ENCODE data around the gene ADAM30. TPM values are rescaled to one million over a fixed set of nuclear protein-coding genes. Genes with fewer than 3 reads are reported as not detected.

Gene ADAM30
- total and polyA plus RNA-seq, 2 of the 13 experiments (the other 11 are each of a cell fraction or from before 2014, with no cell fraction given): not detected

DNA sequence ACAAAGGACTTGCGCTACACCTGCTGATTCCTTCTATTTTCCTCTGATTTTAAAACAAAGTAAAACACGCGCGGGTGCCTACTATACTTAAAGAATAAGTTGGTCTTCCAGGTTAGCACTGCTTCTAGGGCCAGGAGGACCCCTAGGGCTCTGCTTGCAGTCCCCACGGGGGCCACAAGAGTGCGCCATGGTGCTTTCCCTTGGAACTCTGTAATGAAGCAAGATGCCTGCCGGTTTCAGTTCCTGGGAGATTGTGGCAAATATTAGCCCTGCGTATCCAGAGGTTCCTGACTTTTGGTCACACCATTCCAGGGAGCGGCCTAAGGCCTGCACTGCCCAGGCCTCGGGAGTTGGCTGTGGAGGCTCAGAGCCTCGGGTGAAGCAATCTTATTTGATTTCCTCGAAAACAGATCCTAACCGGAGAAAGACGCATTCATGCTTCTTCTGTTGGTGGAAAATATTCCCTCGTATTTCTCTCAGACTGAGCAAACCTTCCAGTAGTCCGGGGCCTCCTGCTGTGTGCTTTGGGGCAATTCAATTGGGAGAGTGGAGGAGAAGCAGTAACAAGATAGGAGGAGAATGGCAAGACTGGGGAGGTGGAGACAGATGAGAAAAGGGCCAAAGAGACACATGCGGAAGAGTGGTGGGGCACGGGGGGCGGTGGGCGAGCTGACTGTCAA, 25.3 kb downstream of the ADAM30 start (continued):
- TF ChIP-seq, protein P1, sequence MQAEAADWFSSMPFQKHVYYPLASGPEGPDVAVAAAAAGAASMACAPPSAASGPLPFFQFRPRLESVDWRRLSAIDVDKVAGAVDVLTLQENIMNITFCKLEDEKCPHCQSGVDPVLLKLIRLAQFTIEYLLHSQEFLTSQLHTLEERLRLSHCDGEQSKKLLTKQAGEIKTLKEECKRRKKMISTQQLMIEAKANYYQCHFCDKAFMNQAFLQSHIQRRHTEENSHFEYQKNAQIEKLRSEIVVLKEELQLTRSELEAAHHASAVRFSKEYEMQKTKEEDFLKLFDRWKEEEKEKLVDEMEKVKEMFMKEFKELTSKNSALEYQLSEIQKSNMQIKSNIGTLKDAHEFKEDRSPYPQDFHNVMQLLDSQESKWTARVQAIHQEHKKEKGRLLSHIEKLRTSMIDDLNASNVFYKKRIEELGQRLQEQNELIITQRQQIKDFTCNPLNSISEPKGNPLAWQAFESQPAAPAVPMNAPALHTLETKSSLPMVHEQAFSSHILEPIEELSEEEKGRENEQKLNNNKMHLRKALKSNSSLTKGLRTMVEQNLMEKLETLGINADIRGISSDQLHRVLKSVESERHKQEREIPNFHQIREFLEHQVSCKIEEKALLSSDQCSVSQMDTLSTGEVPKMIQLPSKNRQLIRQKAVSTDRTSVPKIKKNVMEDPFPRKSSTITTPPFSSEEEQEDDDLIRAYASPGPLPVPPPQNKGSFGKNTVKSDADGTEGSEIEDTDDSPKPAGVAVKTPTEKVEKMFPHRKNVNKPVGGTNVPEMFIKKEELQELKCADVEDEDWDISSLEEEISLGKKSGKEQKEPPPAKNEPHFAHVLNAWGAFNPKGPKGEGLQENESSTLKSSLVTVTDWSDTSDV (CRISPR knock-in tag; IDR thresholded peaks at IDR 0.05): no peak
- TF ChIP-seq, protein P2, sequence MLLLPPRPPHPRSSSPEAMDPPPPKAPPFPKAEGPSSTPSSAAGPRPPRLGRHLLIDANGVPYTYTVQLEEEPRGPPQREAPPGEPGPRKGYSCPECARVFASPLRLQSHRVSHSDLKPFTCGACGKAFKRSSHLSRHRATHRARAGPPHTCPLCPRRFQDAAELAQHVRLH (CRISPR knock-in tag; IDR thresholded peaks at IDR 0.05; ENCODE audit: borderline replicate concordance, low read depth): 0 out of 2 replicates have a peak, but pooled peaks have one; percentile 39
- no peak for TF ChIP-seq POGZ (CRISPR knock-in tag; IDR thresholded peaks at IDR 0.05)
- TF ChIP-seq SRSF1 (optimal IDR thresholded peaks at IDR 0.05; ENCODE audit: low read depth, low read length): no peak
- TF ChIP-seq PCBP2 (optimal IDR thresholded peaks at IDR 0.05; ENCODE audit: low read depth, low read length, poor library complexity, severe bottlenecking): no peak
- no peak for TF ChIP-seq KMT2B (CRISPR knock-in tag; IDR thresholded peaks at IDR 0.05)
- TF ChIP-seq, protein P3, sequence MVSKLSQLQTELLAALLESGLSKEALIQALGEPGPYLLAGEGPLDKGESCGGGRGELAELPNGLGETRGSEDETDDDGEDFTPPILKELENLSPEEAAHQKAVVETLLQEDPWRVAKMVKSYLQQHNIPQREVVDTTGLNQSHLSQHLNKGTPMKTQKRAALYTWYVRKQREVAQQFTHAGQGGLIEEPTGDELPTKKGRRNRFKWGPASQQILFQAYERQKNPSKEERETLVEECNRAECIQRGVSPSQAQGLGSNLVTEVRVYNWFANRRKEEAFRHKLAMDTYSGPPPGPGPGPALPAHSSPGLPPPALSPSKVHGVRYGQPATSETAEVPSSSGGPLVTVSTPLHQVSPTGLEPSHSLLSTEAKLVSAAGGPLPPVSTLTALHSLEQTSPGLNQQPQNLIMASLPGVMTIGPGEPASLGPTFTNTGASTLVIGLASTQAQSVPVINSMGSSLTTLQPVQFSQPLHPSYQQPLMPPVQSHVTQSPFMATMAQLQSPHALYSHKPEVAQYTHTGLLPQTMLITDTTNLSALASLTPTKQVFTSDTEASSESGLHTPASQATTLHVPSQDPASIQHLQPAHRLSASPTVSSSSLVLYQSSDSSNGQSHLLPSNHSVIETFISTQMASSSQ (IDR thresholded peaks at IDR 0.05; ENCODE audit: low read depth): no peak
- TF ChIP-seq, protein P3 (CRISPR knock-in tag; IDR thresholded peaks at IDR 0.05; ENCODE audit: borderline replicate concordance): no peak
- no peak for TF ChIP-seq ARID2 (CRISPR knock-in tag; IDR thresholded peaks at IDR 0.05; ENCODE audit: borderline replicate concordance)
- TF ChIP-seq, protein P4, sequence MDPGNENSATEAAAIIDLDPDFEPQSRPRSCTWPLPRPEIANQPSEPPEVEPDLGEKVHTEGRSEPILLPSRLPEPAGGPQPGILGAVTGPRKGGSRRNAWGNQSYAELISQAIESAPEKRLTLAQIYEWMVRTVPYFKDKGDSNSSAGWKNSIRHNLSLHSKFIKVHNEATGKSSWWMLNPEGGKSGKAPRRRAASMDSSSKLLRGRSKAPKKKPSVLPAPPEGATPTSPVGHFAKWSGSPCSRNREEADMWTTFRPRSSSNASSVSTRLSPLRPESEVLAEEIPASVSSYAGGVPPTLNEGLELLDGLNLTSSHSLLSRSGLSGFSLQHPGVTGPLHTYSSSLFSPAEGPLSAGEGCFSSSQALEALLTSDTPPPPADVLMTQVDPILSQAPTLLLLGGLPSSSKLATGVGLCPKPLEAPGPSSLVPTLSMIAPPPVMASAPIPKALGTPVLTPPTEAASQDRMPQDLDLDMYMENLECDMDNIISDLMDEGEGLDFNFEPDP (CRISPR knock-in tag; conservative IDR thresholded peaks at IDR 0.05): 0 out of 2 replicates have a peak, but pooled peaks have one; percentile 34
- TF ChIP-seq ZNF446 (CRISPR knock-in tag; IDR thresholded peaks at IDR 0.05): no peak
- no peak for TF ChIP-seq SP5 (CRISPR knock-in tag; IDR thresholded peaks at IDR 0.05; ENCODE audit: borderline replicate concordance, low read depth)
- TF ChIP-seq MED1 (CRISPR knock-in tag; IDR thresholded peaks at IDR 0.05): no peak
- TF ChIP-seq, protein P5, sequence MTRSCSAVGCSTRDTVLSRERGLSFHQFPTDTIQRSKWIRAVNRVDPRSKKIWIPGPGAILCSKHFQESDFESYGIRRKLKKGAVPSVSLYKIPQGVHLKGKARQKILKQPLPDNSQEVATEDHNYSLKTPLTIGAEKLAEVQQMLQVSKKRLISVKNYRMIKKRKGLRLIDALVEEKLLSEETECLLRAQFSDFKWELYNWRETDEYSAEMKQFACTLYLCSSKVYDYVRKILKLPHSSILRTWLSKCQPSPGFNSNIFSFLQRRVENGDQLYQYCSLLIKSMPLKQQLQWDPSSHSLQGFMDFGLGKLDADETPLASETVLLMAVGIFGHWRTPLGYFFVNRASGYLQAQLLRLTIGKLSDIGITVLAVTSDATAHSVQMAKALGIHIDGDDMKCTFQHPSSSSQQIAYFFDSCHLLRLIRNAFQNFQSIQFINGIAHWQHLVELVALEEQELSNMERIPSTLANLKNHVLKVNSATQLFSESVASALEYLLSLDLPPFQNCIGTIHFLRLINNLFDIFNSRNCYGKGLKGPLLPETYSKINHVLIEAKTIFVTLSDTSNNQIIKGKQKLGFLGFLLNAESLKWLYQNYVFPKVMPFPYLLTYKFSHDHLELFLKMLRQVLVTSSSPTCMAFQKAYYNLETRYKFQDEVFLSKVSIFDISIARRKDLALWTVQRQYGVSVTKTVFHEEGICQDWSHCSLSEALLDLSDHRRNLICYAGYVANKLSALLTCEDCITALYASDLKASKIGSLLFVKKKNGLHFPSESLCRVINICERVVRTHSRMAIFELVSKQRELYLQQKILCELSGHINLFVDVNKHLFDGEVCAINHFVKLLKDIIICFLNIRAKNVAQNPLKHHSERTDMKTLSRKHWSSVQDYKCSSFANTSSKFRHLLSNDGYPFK (CRISPR knock-in tag; IDR thresholded peaks at IDR 0.05; ENCODE audit: borderline replicate concordance): no peak
- no peak for TF ChIP-seq HES4 (CRISPR knock-in tag; IDR thresholded peaks at IDR 0.05; ENCODE audit: borderline replicate concordance)
- no peak for TF ChIP-seq CBX5 (CRISPR knock-in tag; IDR thresholded peaks at IDR 0.05; ENCODE audit: borderline replicate concordance)
- TF ChIP-seq HOXA7 (CRISPR knock-in tag; IDR thresholded peaks at IDR 0.05): no peak

All from HepG2 (cell line).